GM18907 (cell line): ENCODE results near the gene MGAT4B.

ENCODE experiments used
- ATAC-seq: cut with Tn5 transposase; IDR thresholded peaks from one replicate; pipeline ENCODE4 v1.9.1; 2021; ENCODE audit warnings: mild to moderate bottlenecking, moderate library complexity; ENCODE audit not compliant: unreplicated experiment

The MGAT4B gene

GRCh38 chr5:179812997-179813607 lies 6.4 kb upstream of the MGAT4B start:
- no peak for ATAC-seq

- ATAC-seq = no peak
These were observed 5.6 kb upstream of the MGAT4B start for GRCh38 chr5:179812135-179812825.

GRCh38 chr5:179805529-179806249 lies 977 bp downstream of the MGAT4B start:
- ATAC-seq = peak; percentile 22

GRCh38 chr5:179805070-179805528 lies 1.6 kb downstream of the MGAT4B start:
- no peak for ATAC-seq

GRCh38 chr5:179804555-179804947 lies 2.1 kb downstream of the MGAT4B start:
- no peak for ATAC-seq

GRCh38 chr5:179803651-179804554 lies 2.8 kb downstream of the MGAT4B start:
- no peak for ATAC-seq

GRCh38 chr5:179802950-179803562 lies 3.6 kb downstream of the MGAT4B start:
- ATAC-seq = no peak

- ATAC-seq = no peak
These were observed 4.3 kb downstream of the MGAT4B start for GRCh38 chr5:179802207-179802883.

- ATAC-seq = peak; percentile 45
These were observed 5.1 kb downstream of the MGAT4B start for GRCh38 chr5:179801304-179802206.

GRCh38 chr5:179800696-179801201 lies 5.9 kb downstream of the MGAT4B start:
- ATAC-seq = no peak

GRCh38 chr5:179800071-179800695 lies 6.5 kb downstream of the MGAT4B start:
- ATAC-seq = no peak

- no peak for ATAC-seq
These were observed 7.1 kb downstream of the MGAT4B start for GRCh38 chr5:179799644-179799973.

- no peak for ATAC-seq
These were observed 7.7 kb downstream of the MGAT4B start for GRCh38 chr5:179798771-179799643.

- ATAC-seq = no peak
These were observed 8.4 kb downstream of the MGAT4B start for GRCh38 chr5:179798144-179798770.

GRCh38 chr5:179797741-179798140 lies 8.9 kb downstream of the MGAT4B start:
- no peak for ATAC-seq

- no peak for ATAC-seq
These were observed 9.6 kb downstream of the MGAT4B start for GRCh38 chr5:179796877-179797608.
